Neural progenitor cell (in vitro differentiated cells): ENCODE results near the gene BLVRA.
"Not testable (repeated sequence)": the region's sequence is repeated elsewhere in the genome, so short reads cannot be mapped to it uniquely, and the experiment has no call there.

Source experiments
- CTCF ChIP-seq: fragments of 200-600 bp; sonication (generic); IDR thresholded peaks from 2 replicates; pipeline ENCODE4 v1.5.1; 2017; ENCODE audit warnings: antibody characterized with exemption, mild to moderate bottlenecking
- EZH2 ChIP-seq: fragments of 200-600 bp; sonication (generic); IDR thresholded peaks from 2 replicates; pipeline ENCODE4 v1.6.1; 2017; ENCODE audit warnings: antibody characterized with exemption, mild to moderate bottlenecking, moderate library complexity

DNA sequence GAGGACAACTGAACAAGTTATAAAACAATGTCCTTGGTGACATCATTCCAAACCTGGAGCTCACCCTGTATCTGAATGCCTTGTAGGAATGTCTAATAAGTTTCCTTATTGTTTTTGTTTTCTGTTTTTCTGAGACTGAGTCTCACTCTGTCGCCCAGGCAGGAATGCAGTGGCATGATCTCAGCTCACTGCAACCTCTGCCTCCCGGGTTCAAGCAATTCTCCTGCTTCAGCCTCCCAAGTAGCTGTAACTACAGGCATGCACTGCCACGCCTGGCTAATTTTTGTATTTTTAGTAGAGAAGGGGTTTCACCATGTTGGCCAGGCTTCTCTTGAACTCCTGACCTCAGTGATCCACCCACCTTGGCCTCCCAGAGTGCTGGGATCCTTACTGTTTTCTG, 27.0 kb upstream of the BLVRA start:
- not testable (repeated sequence) for TF ChIP-seq EZH2, CTCF
